H1 (cell line): ENCODE results near the gene MCM6. TPM values are rescaled to one million over a fixed set of nuclear protein-coding genes. Genes with fewer than 3 reads are reported as not detected.

ENCODE experiments used
- CTCF ChIA-PET: fragments of 300-600 bp; sonication (Branson Sonifier 250); formaldehyde crosslinking; loops from one replicate; lab custom pipeline; 2021; ENCODE audit not compliant: partially characterized antibody; lab: Charles Lee
- POLR2A ChIA-PET: fragments of 300-600 bp; sonication (Branson Sonifier 250); formaldehyde crosslinking; loops from one replicate; lab custom pipeline; 2021; ENCODE audit warnings: inconsistent platforms; ENCODE audit not compliant: partially characterized antibody; lab: Charles Lee
- DNase-seq, 2 experiments: peaks; one replicate each; pipeline versions ENCODE4 v3.0.0 to v3.0.0-alpha.2; 2010 to 2022; ENCODE audit warnings: low spot score in 2 of 2, low read depth in 1 of 2, mixed read lengths in 1 of 2
- FAIRE-seq: peaks from 2 replicates; lab custom pipeline; 2011; peaks lifted over from hg19 to GRCh38; lab: Jason Lieb, UNC
- H2AFZ ChIP-seq: 2 replicates; pipeline ENCODE4 v1.8.1; 2012; ENCODE audit warnings: low read length, inconsistent platforms
- H2AK5ac ChIP-seq: 2 replicates; pipeline ENCODE4 v1.6.1; 2013; ENCODE audit warnings: low read depth, low read length
- H2BK120ac ChIP-seq: replicated peaks from 2 replicates; pipeline ENCODE3; 2013; ENCODE audit warnings: low read depth, low read length, inconsistent platforms
- H2BK12ac ChIP-seq: 2 replicates; pipeline ENCODE4 v1.6.1; 2013; ENCODE audit warnings: low read depth, low read length
- H2BK15ac ChIP-seq: 2 replicates; pipeline ENCODE4 v1.6.1; 2013; ENCODE audit warnings: low read length
- H2BK20ac ChIP-seq: 2 replicates; pipeline ENCODE4 v1.6.1; 2013; ENCODE audit warnings: low read length
- H2BK5ac ChIP-seq: 2 replicates; pipeline ENCODE4 v1.6.1; 2013; ENCODE audit warnings: low read depth, low read length
- H3K14ac ChIP-seq: 2 replicates; pipeline ENCODE4 v1.6.1; 2013; ENCODE audit warnings: inconsistent platforms; ENCODE audit not compliant: insufficient read length
- H3K18ac ChIP-seq: 2 replicates; pipeline ENCODE4 v1.6.1; 2013; ENCODE audit warnings: low read length; ENCODE audit errors: extremely low read depth
- H3K23ac ChIP-seq: 2 replicates; pipeline ENCODE4 v1.6.1; 2013; ENCODE audit warnings: inconsistent platforms; ENCODE audit not compliant: insufficient read length
- H3K23me2 ChIP-seq: 2 replicates; pipeline ENCODE4 v1.6.1; 2013; ENCODE audit warnings: low read depth, low read length
- H3K27ac ChIP-seq: 2 replicates; pipeline ENCODE4 v1.6.1; 2011; ENCODE audit warnings: low read depth, low read length, inconsistent platforms
- H3K27me3 ChIP-seq, 4 experiments: replicated peaks in 1 of 4; 1 replicate in 1 of 4; 2 replicates in 3 of 4; pipeline versions ENCODE4 v1.6.1 to v1.8.1; 2011 to 2013; ENCODE audit warnings: low read length in 3 of 4, mild to moderate bottlenecking in 3 of 4, inconsistent platforms in 2 of 4, mixed read lengths in 2 of 4, moderate library complexity in 1 of 4; ENCODE audit not compliant: control insufficient read depth in 3 of 4, insufficient read depth in 3 of 4; ENCODE audit errors: extremely low read depth in 1 of 4
- H3K36me3 ChIP-seq, 4 experiments: 2 replicates each; pipeline versions ENCODE4 v1.6.1 to v1.8.1; 2011 to 2013; ENCODE audit warnings: mild to moderate bottlenecking in 4 of 4, low read length in 3 of 4, moderate library complexity in 2 of 4, control low read depth in 1 of 4, inconsistent platforms in 1 of 4; ENCODE audit not compliant: insufficient read depth in 4 of 4, control insufficient read depth in 2 of 4
- H3K4ac ChIP-seq: replicated peaks from 2 replicates; pipeline ENCODE3; 2013; ENCODE audit warnings: low read length, low read depth, mixed read lengths, inconsistent platforms; ENCODE audit not compliant: insufficient read length
- H3K4me1 ChIP-seq, 4 experiments: replicated peaks in 1 of 4; 1 replicate in 1 of 4; 2 replicates in 3 of 4; pipeline versions ENCODE4 v1.6.1 to v1.8.1; 2011 to 2013; ENCODE audit warnings: low read length in 3 of 4, inconsistent platforms in 2 of 4, mixed read lengths in 1 of 4; ENCODE audit not compliant: insufficient read depth in 4 of 4, control insufficient read depth in 3 of 4
- H3K4me2 ChIP-seq, 2 experiments: 2 replicates each; pipeline versions ENCODE4 v1.6.1 to v1.8.1; 2011 to 2013; ENCODE audit warnings: low read depth in 2 of 2, low read length in 2 of 2, control low read depth in 1 of 2, inconsistent platforms in 1 of 2, mild to moderate bottlenecking in 1 of 2; ENCODE audit not compliant: insufficient read depth in 1 of 2
- H3K4me3 ChIP-seq, 4 experiments: fragments of 200-600, 300-600 bp in 1 of 4; sonication (generic), shearing (Covaris generic), sonication (Bioruptor Twin) in 1 of 4; 2 replicates each; pipeline versions ENCODE4 v1.5.1 to v1.8.1; 2011 to 2016; ENCODE audit warnings: low read length in 4 of 4, low read depth in 3 of 4, control low read depth in 2 of 4, inconsistent platforms in 2 of 4, mild to moderate bottlenecking in 2 of 4, mixed read lengths in 1 of 4, moderate library complexity in 1 of 4; ENCODE audit not compliant: insufficient read depth in 2 of 4; ENCODE audit errors: extremely low read depth in 1 of 4
- H3K56ac ChIP-seq: replicated peaks from 2 replicates; pipeline ENCODE3; 2013; ENCODE audit warnings: low read depth, mild to moderate bottlenecking, mixed read lengths, low read length, inconsistent platforms; ENCODE audit not compliant: insufficient read length
- H3K79me1 ChIP-seq: 2 replicates; pipeline ENCODE4 v1.6.1; 2013; ENCODE audit warnings: low read depth, low read length, control low read depth
- H3K79me2 ChIP-seq, 2 experiments: 2 replicates each; pipeline versions ENCODE4 v1.6.1 to v1.8.1; 2012 to 2013; ENCODE audit warnings: low read length in 2 of 2, mild to moderate bottlenecking in 2 of 2, inconsistent platforms in 1 of 2; ENCODE audit not compliant: insufficient read depth in 2 of 2, control insufficient read depth in 1 of 2
- H3K9ac ChIP-seq, 4 experiments: replicated peaks in 1 of 4; 1 replicate in 1 of 4; 2 replicates in 3 of 4; pipeline versions ENCODE4 v1.6.1 to v1.8.1; 2011 to 2013; ENCODE audit warnings: low read depth in 3 of 4, low read length in 3 of 4, control low read depth in 2 of 4, mild to moderate bottlenecking in 2 of 4, moderate library complexity in 2 of 4, inconsistent platforms in 1 of 4; ENCODE audit errors: extremely low read depth in 1 of 4
- H3K9me3 ChIP-seq, 2 experiments: 2 replicates each; pipeline versions ENCODE4 v1.6.1 to v1.8.1; 2012 to 2013; ENCODE audit warnings: mild to moderate bottlenecking in 2 of 2, moderate library complexity in 2 of 2, control low read depth in 1 of 2, inconsistent platforms in 1 of 2, low read depth in 1 of 2, low read length in 1 of 2, mixed read lengths in 1 of 2; ENCODE audit not compliant: insufficient read depth in 2 of 2
- H4K20me1 ChIP-seq, 2 experiments: replicated peaks in 1 of 2; 2 replicates each; pipeline versions ENCODE3 to v1.8.1; 2011 to 2013; ENCODE audit warnings: inconsistent platforms in 2 of 2, low read length in 2 of 2, mild to moderate bottlenecking in 1 of 2; ENCODE audit not compliant: insufficient read depth in 2 of 2, control insufficient read depth in 1 of 2
- H4K5ac ChIP-seq: 2 replicates; pipeline ENCODE4 v1.6.1; 2013; ENCODE audit warnings: low read length, low read depth, mixed read lengths, inconsistent platforms; ENCODE audit not compliant: insufficient read length
- H4K8ac ChIP-seq: 2 replicates; pipeline ENCODE4 v1.8.0; 2013; ENCODE audit warnings: mild to moderate bottlenecking, moderate library complexity, low read length, inconsistent platforms; ENCODE audit not compliant: insufficient read depth; ENCODE audit errors: extremely low read depth
- H4K91ac ChIP-seq: replicated peaks from 2 replicates; pipeline ENCODE3; 2013; ENCODE audit warnings: low read length, mixed read lengths, inconsistent platforms; ENCODE audit not compliant: insufficient read length
- TAF7 ChIP-seq: optimal IDR thresholded peaks from 2 replicates; pipeline ENCODE3; 2011; ENCODE audit warnings: low read depth, mild to moderate bottlenecking, inconsistent platforms, low read length, moderate library complexity, borderline replicate concordance
- polyA plus RNA-seq, 7 experiments: library from polyadenylated mRNA; depleted of rRNA in 3 of 7; stranded (reverse) in 5 of 7; unstranded in 2 of 7; fragments of >200 nt in 5 of 7; fragments of 200-250 nt in 2 of 7; gene quantifications; 1 replicate in 5 of 7; 2 replicates in 1 of 7; 4 replicates in 1 of 7; pipeline versions ENCODE4 v1.2.1 to v1.2.3, GENCODE V29; 2011 to 2013; ENCODE audit warnings: missing spikeins in 2 of 7, mixed read lengths in 2 of 7
- total RNA-seq: library from RNA; stranded (reverse); fragmentation: NEBNext Ultra II Directional; extraction: Animal tissue kit (Norgen Biotek cat#: 25700); gene quantifications from 2 replicates; pipeline ENCODE4 v1.2.1, GENCODE V29; 2021
- TF ChIP-seq, protein P1 (sequence below): IDR thresholded peaks from 2 replicates; pipeline ENCODE4 v1.6.1; 2012; ENCODE audit warnings: inconsistent platforms

The MCM6 gene
- total and polyA plus RNA-seq, 2 of the 8 experiments (the other 6 are each of a cell fraction or from before 2014, with no cell fraction given): 60.2 to 134 TPM

DNA sequence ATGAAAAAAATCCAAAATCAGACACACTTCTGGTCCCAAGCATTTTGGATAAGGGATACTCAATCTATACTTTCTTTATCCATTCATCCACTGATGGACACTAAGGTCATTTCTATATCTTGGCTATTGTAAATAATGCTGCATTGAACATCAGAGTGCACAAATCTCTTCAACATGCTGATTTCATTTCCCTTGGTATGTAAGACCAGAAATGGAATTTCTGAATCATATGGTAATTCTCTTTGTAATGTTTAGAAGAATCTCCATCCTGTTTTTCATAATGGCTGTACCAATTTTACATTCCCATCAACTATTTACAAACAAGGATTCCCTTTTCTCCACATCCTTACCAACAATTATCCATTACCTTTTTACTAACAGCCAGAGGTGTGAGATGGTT is 33.7 kb upstream of the MCM6 start:
- Histone ChIP-seq H3K23me2 (no peaks in the 10 kb centered on the region), H2BK5ac (no peak overlapping the region), H3K27me3 (no peaks in the 10 kb centered on the region), H3K79me1 (no peaks in the 10 kb centered on the region), H3K56ac (no peak overlapping the region), H3K14ac (no peak overlapping the region), H3K9me3 (no peaks in the 10 kb centered on the region), H3K4me2 (no peak overlapping the region), H3K36me3 (peaks cover 0 to 57% (median 11%) of the 10 kb centered on the region in 4 experiments; a peak in 4 of 8 replicates), H3K9ac (no peak overlapping the region), H3K27ac (no peak overlapping the region), H2BK20ac (no peak overlapping the region), H3K18ac (no peak overlapping the region), H3K79me2 (no peaks in the 10 kb centered on the region), H2BK120ac (no peak overlapping the region), H2BK15ac (no peak overlapping the region), H2BK12ac (no peak overlapping the region), H2AFZ (no peak overlapping the region), H4K91ac (no peak overlapping the region), H3K23ac (no peak overlapping the region), H4K8ac (no peak overlapping the region), H3K4ac (no peak overlapping the region), H3K4me3 (no peak overlapping the region), H4K20me1 (no peaks in the 10 kb centered on the region)
- POLR2A ChIA-PET: no interaction called here
- no peak for FAIRE-seq
- no peak for DNase-seq
- CTCF ChIA-PET: no interaction called here
- TF ChIP-seq, protein P1, sequence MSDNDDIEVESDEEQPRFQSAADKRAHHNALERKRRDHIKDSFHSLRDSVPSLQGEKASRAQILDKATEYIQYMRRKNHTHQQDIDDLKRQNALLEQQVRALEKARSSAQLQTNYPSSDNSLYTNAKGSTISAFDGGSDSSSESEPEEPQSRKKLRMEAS: no peak
- TF ChIP-seq TAF7: no peak
- TF ChIP-seq, all 59 proteins: peak for 0
- no peak overlapping the region for H4K5ac ChIP-seq
- no peak overlapping the region for H2AK5ac ChIP-seq
- no peaks in the 10 kb centered on the region for H3K4me1 ChIP-seq
